ENCODE measurements around the gene KRTAP5-1.

- TF ChIP-seq CTCF (optimal IDR thresholded peaks at IDR 0.05 in 1 of 3, IDR thresholded peaks at IDR 0.05 in 1 of 3, conservative IDR thresholded peaks at IDR 0.05 in 1 of 3; ENCODE audit: extremely low read depth in 1 of 3, insufficient read depth in 2 of 3, low read length in 3 of 3): no peak
- no peak for TF ChIP-seq EZH2 (IDR thresholded peaks at IDR 0.05; ENCODE audit: low read length)
These were observed 46.0 kb upstream of the KRTAP5-1 start for GRCh38 chr11:1631066-1631568.
